ENCODE results near the gene STARD9.
"Not testable (repeated sequence)": the region's sequence is repeated elsewhere in the genome, so short reads cannot be mapped to it uniquely, and the experiment has no call there.

The STARD9 gene

GRCh38 chr15:42575188-42576039, at the start of gene STARD9:
Gene STARD9 (plus strand): TSS chr15:42575606. CDS start chr15:42575716, 110 bp downstream.
- peak; percentile 93 for DNase-seq (ENCODE audit: low spot score)

DNA sequence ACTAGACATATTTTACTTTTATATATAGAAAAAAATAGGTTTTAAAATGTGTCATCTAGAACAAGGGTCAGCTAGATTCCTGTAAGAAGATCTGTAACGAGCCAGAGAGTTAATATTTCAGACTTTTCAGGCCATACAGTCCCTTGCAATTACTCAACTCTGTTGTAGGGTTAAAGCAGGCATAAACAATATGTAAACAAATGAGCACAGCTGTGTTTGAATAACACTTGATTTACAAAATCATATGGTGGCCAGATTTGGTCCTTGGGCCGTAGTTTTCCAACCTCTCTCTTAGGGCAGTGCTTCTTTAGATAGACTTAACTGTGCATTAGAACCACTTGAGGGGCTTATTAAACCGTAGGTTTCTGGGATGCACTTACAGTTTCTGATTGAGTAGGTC, 46.4 kb upstream of the STARD9 start:
- DNase-seq (ENCODE audit: low spot score) = no peak

DNA sequence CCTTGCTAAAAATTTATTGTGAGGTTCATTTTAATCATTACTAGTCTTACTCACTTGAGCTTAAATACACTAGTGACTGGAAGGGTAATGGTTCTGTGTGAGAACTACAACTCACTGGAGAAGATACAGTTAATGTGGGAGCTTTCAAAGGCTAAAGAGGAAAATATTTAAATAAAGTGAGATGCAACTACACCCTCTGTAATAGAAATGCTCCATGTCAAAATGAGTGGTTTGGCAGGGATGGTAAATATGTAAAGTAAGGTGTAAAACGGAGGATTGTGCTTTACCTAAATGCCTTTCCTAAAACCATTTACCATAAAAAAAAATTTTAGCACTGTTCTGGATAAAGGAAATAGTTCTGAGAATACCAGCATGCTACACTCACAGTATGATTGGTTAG, 42.2 kb upstream of the STARD9 start:
- no peak for DNase-seq (ENCODE audit: low spot score)

DNA sequence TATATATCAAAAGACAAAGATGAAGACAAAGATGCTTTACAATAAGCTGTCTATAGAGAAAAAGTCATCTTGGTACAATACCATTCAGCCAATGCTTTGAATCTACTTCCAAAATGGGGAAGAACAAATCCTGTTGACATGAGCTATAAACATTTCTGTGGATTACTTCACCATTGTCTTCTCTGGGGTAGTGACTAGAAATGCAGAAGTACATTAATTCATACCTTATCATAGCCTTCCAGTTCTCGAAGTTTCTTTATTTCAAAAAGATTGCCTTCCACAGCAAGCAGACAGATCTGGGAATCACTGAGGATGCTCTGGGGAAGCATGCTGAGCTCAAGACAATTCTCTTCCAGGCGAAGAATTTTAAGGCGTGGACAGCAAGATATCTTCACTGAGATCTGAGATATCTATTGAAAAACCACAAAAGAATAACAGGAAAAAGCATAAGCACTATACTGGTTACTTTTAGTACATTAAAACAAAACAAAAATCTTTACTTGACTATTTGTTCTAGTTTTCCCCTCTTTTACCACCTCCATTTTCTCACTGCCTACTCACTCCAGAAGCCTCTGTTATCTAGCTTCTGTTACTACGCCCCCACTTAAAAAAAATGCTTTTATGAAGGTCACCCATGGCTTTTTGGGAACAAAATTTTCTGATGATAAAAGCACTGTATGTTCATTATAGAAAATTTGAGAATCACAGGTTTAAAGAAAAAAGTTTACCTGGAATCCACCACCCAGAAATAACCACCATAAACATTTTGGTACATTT, 30.4 kb upstream of the STARD9 start:
- DNase-seq (ENCODE audit: low spot score) = no peak

DNA sequence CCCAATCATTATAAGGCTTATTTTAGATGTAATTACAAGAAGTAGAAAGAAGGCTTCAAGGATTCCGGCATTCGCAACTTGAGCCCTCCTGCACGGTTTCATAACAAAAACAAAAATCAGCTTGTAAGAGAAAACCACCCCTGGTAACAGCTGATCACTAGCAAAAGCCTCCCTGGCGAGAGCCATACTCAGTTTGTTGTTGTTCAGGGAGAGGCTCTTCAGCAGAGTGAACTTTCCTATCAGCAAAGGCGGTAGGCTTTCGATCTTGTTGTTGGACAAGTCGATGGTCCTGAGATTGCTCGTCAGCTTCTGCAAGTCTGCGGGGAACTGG, 27.5 kb upstream of the STARD9 start:
- peak; percentile 28 for DNase-seq (ENCODE audit: low spot score)

GRCh38 chr15:42548249-42549031, 27.0 kb upstream of the STARD9 start, which contains the start of the genes HAUS2 and LRRC57:
Gene HAUS2 (plus strand): TSS chr15:42548838. CDS start chr15:42548873, 35 bp downstream.
Gene LRRC57 (minus strand): TSS chr15:42548793. CDS start chr15:42548434, 359 bp downstream.
- peak; percentile 84 for DNase-seq (ENCODE audit: low spot score)

DNA sequence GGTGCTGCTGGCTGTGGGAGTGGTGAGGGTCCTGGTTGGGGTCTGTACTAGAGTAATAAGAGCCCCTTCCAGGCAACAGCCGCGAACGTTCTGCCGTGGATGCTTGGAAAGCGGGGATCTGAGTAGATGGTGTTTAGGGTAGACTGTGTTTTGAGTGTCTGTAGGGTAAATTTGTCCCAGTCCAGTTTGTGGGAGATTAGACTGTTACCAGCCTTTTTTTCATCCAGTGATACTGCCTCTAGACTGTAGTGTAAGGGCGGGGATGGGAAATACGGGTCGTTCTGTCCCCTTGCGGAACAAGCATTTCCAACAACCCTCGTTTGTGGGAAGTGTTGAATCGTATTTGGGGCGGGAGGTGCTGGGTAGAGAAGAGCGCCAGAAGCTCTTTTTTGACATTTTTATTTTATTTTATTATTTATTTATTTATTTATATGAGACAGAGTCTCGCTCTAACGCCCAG, 26.3 kb upstream of the STARD9 start:
- peak; percentile 4 for DNase-seq (ENCODE audit: low spot score)

DNA sequence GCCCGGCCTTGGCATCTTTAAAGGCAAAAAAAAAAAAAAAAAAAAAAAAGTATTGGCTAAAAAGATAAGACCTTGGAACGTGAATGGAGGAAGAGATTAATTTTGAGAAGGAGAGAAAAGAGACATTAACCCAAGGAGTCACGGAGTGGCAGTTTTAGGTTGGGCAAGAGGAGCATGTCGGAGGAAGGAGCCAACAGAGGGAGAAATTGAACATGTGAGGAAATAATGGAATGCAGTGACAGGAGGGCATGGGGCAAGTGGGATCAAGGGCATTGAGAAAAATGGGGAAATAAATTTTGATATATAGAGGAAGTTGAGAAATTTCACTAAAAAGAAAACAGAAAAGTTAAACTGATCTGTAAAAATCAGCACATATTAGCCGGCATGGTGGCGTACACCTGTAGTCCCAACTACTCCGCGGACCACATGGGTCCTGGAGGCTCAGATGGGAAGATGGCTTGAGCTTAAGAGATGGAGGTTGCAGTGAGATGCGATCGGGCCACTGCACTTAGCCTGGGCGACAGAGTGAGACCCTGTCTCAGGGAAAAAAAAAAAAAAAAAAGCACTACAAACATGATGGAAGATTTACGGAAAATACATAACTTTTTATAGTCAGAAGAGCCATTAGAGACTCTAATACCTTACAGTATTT, 25.5 kb upstream of the STARD9 start:
- no peak for DNase-seq (ENCODE audit: low spot score)

- no peak for DNase-seq (ENCODE audit: low spot score)
These were observed 21.9 kb upstream of the STARD9 start for GRCh38 chr15:42553554-42553953.

DNA sequence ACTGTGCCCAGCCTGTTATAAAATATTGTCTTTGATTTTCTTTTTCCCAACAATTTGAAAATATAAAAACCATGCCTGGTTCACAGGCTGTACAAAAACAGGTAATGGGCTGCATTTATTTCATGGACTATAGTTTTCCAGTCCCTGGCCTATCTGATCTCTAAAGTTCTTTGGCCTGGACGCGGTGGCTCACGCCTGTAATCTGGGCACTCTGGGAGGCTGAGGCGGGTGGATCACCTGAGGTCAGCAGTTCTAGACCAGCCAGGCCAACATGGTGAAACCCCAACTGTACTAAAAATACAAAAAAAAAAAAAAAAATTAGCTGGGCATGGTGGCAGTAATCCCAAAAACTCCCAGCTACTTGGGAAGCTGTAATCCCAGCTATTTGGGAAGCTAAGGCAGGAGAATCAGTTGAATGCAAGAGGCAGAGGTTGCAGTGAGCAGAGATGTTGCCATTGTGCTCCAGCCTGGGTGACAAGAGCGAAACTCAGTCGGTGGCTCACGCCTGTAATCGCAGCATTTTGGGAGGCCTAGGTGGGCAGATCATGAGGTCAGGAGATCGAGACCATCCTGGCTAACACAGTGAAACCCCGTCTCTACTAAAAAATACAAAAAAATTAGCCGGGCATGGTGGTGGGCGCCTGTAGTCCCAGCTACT, 18.7 kb upstream of the STARD9 start:
- DNase-seq (ENCODE audit: low spot score) = not testable (repeated sequence)

DNA sequence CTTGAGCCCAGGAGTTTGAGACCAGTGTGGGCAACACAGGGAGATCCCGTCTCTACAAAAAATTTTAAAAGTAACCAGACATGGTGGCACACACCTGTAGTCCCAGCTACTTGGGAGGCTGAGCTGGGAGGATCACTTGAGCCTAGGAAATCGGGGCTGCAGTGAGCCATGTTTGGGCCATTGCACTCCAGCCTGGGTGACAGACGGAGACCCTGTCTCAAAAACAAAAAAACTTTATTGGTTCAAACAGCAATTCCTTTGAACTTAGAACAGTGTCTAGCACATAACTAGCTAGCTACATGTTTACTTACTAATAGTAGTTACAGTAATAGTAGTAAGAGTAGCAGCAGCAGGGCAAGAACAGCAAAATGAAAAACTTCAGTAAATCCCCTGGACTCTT, 16.7 kb upstream of the STARD9 start:
- DNase-seq (ENCODE audit: low spot score) = no peak

- DNase-seq (ENCODE audit: low spot score) = no peak
These were observed 711 bp downstream of the STARD9 start for GRCh38 chr15:42576040-42576594.

DNA sequence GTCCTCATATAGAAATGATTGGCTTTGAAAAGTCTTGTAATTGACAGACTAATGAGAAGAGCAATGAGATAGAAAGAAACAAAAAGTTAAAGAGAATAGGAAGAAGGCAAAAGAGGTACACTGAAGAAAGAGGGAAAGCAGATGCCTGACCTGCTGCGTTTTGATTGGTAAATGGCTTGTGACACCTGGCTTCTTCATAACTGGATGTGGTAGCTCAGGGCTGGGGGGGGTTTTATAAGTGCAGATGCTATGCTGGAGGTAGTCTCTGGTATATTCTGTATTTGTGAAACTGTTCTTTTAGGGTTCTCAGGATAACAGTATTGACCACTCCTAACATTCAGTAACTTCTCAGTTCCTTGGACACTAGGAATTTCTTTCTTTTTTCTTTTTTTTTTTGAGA, 1.4 kb downstream of the STARD9 start:
- no peak for DNase-seq (ENCODE audit: low spot score)

GRCh38 chr15:42577514-42578031, 2.2 kb downstream of the STARD9 start:
- DNase-seq (ENCODE audit: low spot score) = no peak

DNA sequence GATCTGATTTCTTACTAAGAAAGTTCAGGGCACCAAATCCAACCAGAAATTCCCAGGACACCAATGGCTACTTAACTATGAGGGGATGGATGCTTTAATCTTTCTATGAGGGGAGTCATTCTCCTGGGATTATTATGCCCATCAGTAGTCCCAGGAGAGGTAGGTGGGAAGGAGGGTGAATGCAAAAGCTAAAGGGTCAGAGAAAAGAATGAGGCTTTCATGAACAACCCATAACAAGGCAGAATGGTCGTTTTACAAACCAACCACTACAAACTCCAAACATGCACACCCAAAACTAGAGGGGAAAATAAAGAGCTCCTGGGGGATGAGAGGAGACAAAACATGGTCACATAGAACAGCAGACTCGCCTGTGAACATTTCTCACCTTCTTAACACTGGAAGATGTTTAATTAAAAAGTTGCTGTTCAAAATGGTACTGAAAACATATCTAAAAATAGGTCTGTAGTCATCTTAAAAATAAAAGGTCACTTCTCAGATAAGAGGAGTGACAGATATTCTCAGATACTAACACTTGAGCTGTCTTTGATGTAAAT, 3.7 kb downstream of the STARD9 start:
- no peak for DNase-seq (ENCODE audit: low spot score)

- DNase-seq (ENCODE audit: low spot score) = peak; percentile 71
These were observed 5.9 kb downstream of the STARD9 start for GRCh38 chr15:42581272-42581730.

GRCh38 chr15:42582569-42583375, 7.4 kb downstream of the STARD9 start:
- no peak for DNase-seq (ENCODE audit: low spot score)

- DNase-seq (ENCODE audit: low spot score) = no peak
These were observed 8.8 kb downstream of the STARD9 start for GRCh38 chr15:42584031-42584765.
